Peyer's patch (tissue), 4 donors: ENCODE data around the gene PDE6A. TPM values are rescaled to one million over a fixed set of nuclear protein-coding genes. Genes with fewer than 3 reads are reported as not detected.

Source experiments
- DNase-seq, 3 donors: peaks; one replicate each; pipeline ENCODE4 v3.0.0-alpha.2; 2017 to 2019
- H3K27ac ChIP-seq, 4 donors: fragments of 200-600 bp; sonication (generic); one replicate each; pipeline ENCODE4 v1.5.1; 2016 to 2019
- H3K27me3 ChIP-seq, 2 donors: fragments of 200-600 bp; sonication (generic); one replicate each; pipeline ENCODE4 v1.5.1; 2019
- H3K36me3 ChIP-seq, 3 donors: fragments of 200-600 bp; sonication (generic); one replicate each; pipeline ENCODE4 v1.5.1; 2016 to 2019
- H3K4me1 ChIP-seq, 4 donors: fragments of 200-600 bp; sonication (generic); one replicate each; pipeline ENCODE4 v1.5.1; 2016 to 2019
- H3K4me3 ChIP-seq, 4 donors: fragments of 200-600 bp; sonication (generic); 1 replicate in 3 of 4; 2 replicates in 1 of 4; pipeline ENCODE4 v1.5.1; 2016 to 2019; ENCODE audit warnings: mild to moderate bottlenecking in 1 of 4
- H3K9me3 ChIP-seq, 4 donors: fragments of 200-600 bp; sonication (generic); one replicate each; pipeline ENCODE4 v1.5.1; 2016 to 2019; ENCODE audit warnings: mild to moderate bottlenecking in 1 of 4
- POLR2A ChIP-seq, 2 donors: fragments of 450-650 bp; IDR thresholded peaks; one replicate each; pipeline ENCODE4 v1.5.1; 2017; ENCODE audit warnings: antibody characterized with exemption in 2 of 2, mild to moderate bottlenecking in 2 of 2, moderate library complexity in 2 of 2
- total RNA-seq, 4 donors: library from RNA; depleted of rRNA; stranded (reverse); fragments of >200 nt; gene quantifications; one replicate each; pipeline ENCODE4 v1.1.0, GENCODE V29; 2016
- TF ChIP-seq, protein P1 (sequence below), 6 experiments: fragments of 450-650 bp in 4 of 6; fragments of 200-600 bp in 2 of 6; sonication (generic) in 1 of 6; IDR thresholded peaks; one replicate each; pipeline ENCODE4 v1.5.1; 2017 to 2019; ENCODE audit warnings: antibody characterized with exemption in 6 of 6, mild to moderate bottlenecking in 3 of 6, moderate library complexity in 1 of 6

Gene PDE6A
- total RNA-seq, 4 donors from 2014 or later: not detected

DNA sequence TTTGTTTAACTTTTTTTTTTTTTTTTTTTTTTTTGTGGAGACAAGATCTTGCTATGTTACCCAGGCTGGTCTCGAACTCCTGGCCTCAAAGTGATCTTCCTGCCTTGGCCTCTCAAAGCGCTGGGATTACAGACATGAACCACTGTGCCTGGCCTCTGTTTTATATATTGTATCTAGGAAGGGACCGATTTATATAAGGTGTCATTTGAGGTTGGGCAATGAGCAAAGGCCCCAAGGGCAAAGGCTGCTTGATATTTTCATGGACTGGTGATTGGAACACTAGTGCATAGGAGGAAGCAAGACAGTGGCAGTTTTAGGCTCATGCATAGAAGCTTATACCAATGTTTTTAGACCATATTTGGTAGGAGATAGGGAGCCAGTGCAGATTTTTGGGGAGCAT lies 19.1 kb upstream of the PDE6A start:
- H3K4me1 ChIP-seq: peaks cover 0 to 17% (median 5%) of the 10 kb centered on the region in 4 donors
- peak overlapping the region in 1 of 4 donors; percentile 2 for H3K27ac ChIP-seq
- DNase-seq: peak in 1 of 3 donors; percentile 80
- H3K36me3 ChIP-seq: no peaks in the 10 kb centered on the region
- peak overlapping the region in 1 of 4 donors; percentile 10 for H3K4me3 ChIP-seq
- H3K27me3 ChIP-seq: no peaks in the 10 kb centered on the region
- TF ChIP-seq, protein P1, sequence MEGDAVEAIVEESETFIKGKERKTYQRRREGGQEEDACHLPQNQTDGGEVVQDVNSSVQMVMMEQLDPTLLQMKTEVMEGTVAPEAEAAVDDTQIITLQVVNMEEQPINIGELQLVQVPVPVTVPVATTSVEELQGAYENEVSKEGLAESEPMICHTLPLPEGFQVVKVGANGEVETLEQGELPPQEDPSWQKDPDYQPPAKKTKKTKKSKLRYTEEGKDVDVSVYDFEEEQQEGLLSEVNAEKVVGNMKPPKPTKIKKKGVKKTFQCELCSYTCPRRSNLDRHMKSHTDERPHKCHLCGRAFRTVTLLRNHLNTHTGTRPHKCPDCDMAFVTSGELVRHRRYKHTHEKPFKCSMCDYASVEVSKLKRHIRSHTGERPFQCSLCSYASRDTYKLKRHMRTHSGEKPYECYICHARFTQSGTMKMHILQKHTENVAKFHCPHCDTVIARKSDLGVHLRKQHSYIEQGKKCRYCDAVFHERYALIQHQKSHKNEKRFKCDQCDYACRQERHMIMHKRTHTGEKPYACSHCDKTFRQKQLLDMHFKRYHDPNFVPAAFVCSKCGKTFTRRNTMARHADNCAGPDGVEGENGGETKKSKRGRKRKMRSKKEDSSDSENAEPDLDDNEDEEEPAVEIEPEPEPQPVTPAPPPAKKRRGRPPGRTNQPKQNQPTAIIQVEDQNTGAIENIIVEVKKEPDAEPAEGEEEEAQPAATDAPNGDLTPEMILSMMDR (IDR thresholded peaks at IDR 0.05): peak in 1 of 6 experiments; percentile 10
- peak in 1 of 2 donors; percentile 25 for TF ChIP-seq POLR2A (IDR thresholded peaks at IDR 0.05)
- H3K9me3 ChIP-seq: no peaks in the 10 kb centered on the region

GRCh38 chr5:149962601-149963300 lies 18.2 kb upstream of the PDE6A start:
- peak overlapping the region in 1 of 4 donors; percentile 84 for H3K4me3 ChIP-seq
- no peak for DNase-seq
- no peak overlapping the region for H3K27ac ChIP-seq
- H3K27me3 ChIP-seq: no peaks in the 10 kb centered on the region
- H3K4me1 ChIP-seq: peaks cover 0 to 10% (median 5%) of the 10 kb centered on the region in 4 donors
- H3K36me3 ChIP-seq: no peaks in the 10 kb centered on the region
- no peaks in the 10 kb centered on the region for H3K9me3 ChIP-seq
- TF ChIP-seq POLR2A (IDR thresholded peaks at IDR 0.05): no peak
- TF ChIP-seq, protein P1 (IDR thresholded peaks at IDR 0.05): no peak

GRCh38 chr5:149961957-149962409 lies 17.4 kb upstream of the PDE6A start:
- peaks cover 0 to 8% (median 5%) of the 10 kb centered on the region in 4 donors for H3K4me1 ChIP-seq
- no peak for TF ChIP-seq POLR2A (IDR thresholded peaks at IDR 0.05)
- TF ChIP-seq, protein P1 (IDR thresholded peaks at IDR 0.05): peak in 4 of 6 experiments; percentile 23 to 64 (median 53)
- H3K36me3 ChIP-seq: no peaks in the 10 kb centered on the region
- no peak overlapping the region for H3K27ac ChIP-seq
- DNase-seq: no peak
- H3K27me3 ChIP-seq: no peaks in the 10 kb centered on the region
- H3K9me3 ChIP-seq: no peaks in the 10 kb centered on the region
- H3K4me3 ChIP-seq: peak overlapping the region in 1 of 4 donors; percentile 84

- Histone ChIP-seq H3K27ac (peak overlapping the region; percentile 83 to 91 (median 87)), H3K9me3 (no peaks in the 10 kb centered on the region), H3K27me3 (no peaks in the 10 kb centered on the region), H3K4me3 (peak overlapping the region; percentile 62 to 87 (median 84)), H3K4me1 (peaks cover 0 to 8% (median 5%) of the 10 kb centered on the region in 4 donors), H3K36me3 (no peaks in the 10 kb centered on the region)
- TF ChIP-seq, protein P1 (IDR thresholded peaks at IDR 0.05): no peak
- TF ChIP-seq POLR2A (IDR thresholded peaks at IDR 0.05): no peak
- DNase-seq: no peak
Observed at GRCh38 chr5:149961186-149961685, 16.6 kb upstream of the PDE6A start.

DNA sequence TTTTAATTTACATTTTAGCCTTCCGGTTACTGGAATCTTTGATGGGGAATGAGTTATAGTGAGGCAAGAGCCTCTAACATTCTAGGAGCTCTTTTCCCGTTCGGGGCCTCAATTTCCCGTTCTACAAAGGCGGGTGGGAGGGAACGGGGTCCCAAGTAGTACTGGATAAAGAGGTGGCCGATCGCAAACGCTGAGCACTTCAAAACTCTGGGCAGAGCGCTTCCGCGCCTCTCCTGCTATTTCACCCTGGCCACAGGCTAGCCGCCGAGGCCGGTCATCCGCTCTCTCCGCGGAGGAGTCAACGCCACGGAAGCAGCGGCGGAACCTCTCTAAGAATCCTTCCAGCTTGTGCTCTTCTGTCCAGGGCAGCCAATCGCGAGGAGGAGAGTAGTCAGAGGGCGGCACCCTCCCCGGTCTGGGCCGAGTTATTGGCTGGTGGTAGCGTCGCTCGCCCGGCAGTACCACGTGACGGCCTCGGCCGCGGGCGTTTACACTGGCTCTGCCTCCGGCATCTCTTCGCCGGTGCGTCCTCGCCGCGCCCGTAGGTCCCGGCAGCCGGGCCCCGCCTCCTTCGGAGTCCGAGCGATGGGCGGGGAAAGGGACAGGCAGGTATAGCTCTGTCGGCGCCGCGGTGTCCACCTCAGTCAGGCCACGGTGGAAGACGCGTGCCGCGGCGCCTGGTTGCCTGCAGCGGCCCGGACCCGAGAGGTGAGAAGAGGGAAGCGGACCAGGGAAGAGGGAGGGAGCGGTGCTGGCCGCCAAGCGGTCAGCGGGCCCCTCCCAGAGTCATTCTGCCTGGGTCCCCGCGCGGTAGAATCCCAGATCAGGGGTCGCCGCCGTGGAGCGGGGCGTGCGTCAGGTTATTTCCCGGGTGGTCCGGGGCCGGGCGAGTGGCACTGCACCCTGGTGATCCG lies 15.9 kb upstream of the PDE6A start, which contains the start of gene SLC26A2:
Gene SLC26A2 (plus strand): TSS at position 487 of the 914 bp plus-strand sequence. CDS start 16,895 bp downstream, outside the sequence.
- peak; percentile 98 to 99 (median 99) for DNase-seq
- peak within 1 kb of the TSS; percentile 62 to 87 (median 84) for H3K4me3 ChIP-seq
- TF ChIP-seq, protein P1 (IDR thresholded peaks at IDR 0.05): peak in 2 of 6 experiments; percentile 17 to 27
- peak; percentile 84 to 97 for TF ChIP-seq POLR2A (IDR thresholded peaks at IDR 0.05)
- H3K9me3 ChIP-seq: no peaks in the 10 kb centered on the region
- H3K36me3 ChIP-seq: no peaks in the 10 kb centered on the region
- peaks cover 0 to 8% (median 5%) of the 10 kb centered on the region in 4 donors for H3K4me1 ChIP-seq
- no peaks in the 10 kb centered on the region for H3K27me3 ChIP-seq
- H3K27ac ChIP-seq: peak within 1 kb of the TSS; percentile 83 to 91 (median 87)
